RWPE1 (cell line): ENCODE data around the gene ATP8B2.
A peak's percentile ranks its signal among the peaks of the same experiment; 100 is the strongest.

Experiments used
- CTCF ChIA-PET: fragments of 350-600 bp; sonication (Branson Sonifier 250); formaldehyde crosslinking; extraction: SDS; loops from one replicate; lab custom pipeline; 2021; lab: Yijun Ruan, JAX
- POLR2A ChIA-PET: fragments of 400-600 bp; formaldehyde crosslinking; extraction: SDS; loops from one replicate; lab custom pipeline; 2020; ENCODE audit warnings: antibody characterized with exemption; ENCODE audit not compliant: low non-redundant PET; lab: Yijun Ruan, JAX
- DNase-seq: peaks from one replicate; pipeline ENCODE4 v3.0.0; 2012; ENCODE audit warnings: low spot score
- H3K27ac ChIP-seq: fragments of 450-650 bp; 2 replicates; pipeline ENCODE4 v1.5.1; 2017
- TF ChIP-seq, protein P1 (sequence below): fragments of 450-650 bp; conservative IDR thresholded peaks from 2 replicates; pipeline ENCODE4 v1.5.1; 2017; ENCODE audit warnings: low read depth, mild to moderate bottlenecking

ATP8B2 gene

GRCh38 chr1:154347961-154348360, 22.6 kb downstream of the ATP8B2 start:
- DNase-seq, result no peak
- POLR2A ChIA-PET, result no interaction called here
- H3K27ac ChIP-seq, result peak overlapping the region; percentile 53; the same call in 1 of the 2 replicates
- CTCF ChIA-PET, result interaction anchor here (0.6 kb wide), 1 partner anchor 40 kb away, joined by 4 read pairs; no protein-coding TSS in a partner anchor
- TF ChIP-seq, protein P1, sequence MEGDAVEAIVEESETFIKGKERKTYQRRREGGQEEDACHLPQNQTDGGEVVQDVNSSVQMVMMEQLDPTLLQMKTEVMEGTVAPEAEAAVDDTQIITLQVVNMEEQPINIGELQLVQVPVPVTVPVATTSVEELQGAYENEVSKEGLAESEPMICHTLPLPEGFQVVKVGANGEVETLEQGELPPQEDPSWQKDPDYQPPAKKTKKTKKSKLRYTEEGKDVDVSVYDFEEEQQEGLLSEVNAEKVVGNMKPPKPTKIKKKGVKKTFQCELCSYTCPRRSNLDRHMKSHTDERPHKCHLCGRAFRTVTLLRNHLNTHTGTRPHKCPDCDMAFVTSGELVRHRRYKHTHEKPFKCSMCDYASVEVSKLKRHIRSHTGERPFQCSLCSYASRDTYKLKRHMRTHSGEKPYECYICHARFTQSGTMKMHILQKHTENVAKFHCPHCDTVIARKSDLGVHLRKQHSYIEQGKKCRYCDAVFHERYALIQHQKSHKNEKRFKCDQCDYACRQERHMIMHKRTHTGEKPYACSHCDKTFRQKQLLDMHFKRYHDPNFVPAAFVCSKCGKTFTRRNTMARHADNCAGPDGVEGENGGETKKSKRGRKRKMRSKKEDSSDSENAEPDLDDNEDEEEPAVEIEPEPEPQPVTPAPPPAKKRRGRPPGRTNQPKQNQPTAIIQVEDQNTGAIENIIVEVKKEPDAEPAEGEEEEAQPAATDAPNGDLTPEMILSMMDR, result no peak

DNA sequence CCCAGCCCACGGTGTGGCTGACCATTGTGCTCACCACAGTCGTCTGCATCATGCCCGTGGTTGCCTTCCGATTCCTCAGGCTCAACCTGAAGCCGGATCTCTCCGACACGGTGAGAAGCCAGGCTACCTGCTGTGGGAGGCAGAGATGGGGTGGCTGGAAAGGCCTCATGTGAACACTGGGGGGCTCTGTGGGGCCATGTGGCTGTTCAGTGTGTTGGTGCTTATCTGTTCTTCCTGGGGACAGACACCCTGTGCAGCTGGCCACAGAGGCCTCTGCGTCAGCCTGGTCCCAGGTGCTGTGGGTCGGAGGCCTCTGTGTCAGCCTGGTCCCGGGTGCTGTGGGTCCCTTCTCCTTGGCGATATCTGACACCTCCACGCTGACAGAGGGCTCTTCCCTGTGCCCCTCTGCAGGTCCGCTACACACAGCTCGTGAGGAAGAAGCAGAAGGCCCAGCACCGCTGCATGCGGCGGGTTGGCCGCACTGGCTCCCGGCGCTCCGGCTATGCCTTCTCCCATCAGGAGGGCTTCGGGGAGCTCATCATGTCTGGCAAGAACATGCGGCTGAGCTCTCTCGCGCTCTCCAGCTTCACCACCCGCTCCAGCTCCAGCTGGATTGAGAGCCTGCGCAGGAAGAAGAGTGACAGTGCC, 23.2 kb downstream of the ATP8B2 start:
- DNase-seq, result no peak
- peak overlapping the region; percentile 53 for H3K27ac ChIP-seq
- ChIA-PET POLR2A (no interaction called here), CTCF (interaction anchor here (0.7 kb wide), 1 partner anchor 302 kb away, joined by 4 read pairs; no protein-coding TSS in a partner anchor)
- TF ChIP-seq, protein P1, result no peak

GRCh38 chr1:154349121-154349520, 23.8 kb downstream of the ATP8B2 start:
- CTCF ChIA-PET, result interaction anchor here (0.7 kb wide), 1 partner anchor 302 kb away, joined by 4 read pairs; no protein-coding TSS in a partner anchor
- no peak for DNase-seq
- POLR2A ChIA-PET, result no interaction called here
- TF ChIP-seq, protein P1, result no peak
- H3K27ac ChIP-seq, result peak overlapping the region; percentile 53

- POLR2A ChIA-PET, result no interaction called here
- TF ChIP-seq, protein P1, result no peak
- no peak for DNase-seq
- CTCF ChIA-PET, result interaction anchor here (0.6 to 1.3 kb wide), 3 partner anchors 16 to 1902 kb away, joined by 3 read pairs; no protein-coding TSS in a partner anchor
- H3K27ac ChIP-seq, result peak overlapping the region; percentile 53
These were observed 25.1 kb downstream of the ATP8B2 start for GRCh38 chr1:154350383-154350782.

DNA sequence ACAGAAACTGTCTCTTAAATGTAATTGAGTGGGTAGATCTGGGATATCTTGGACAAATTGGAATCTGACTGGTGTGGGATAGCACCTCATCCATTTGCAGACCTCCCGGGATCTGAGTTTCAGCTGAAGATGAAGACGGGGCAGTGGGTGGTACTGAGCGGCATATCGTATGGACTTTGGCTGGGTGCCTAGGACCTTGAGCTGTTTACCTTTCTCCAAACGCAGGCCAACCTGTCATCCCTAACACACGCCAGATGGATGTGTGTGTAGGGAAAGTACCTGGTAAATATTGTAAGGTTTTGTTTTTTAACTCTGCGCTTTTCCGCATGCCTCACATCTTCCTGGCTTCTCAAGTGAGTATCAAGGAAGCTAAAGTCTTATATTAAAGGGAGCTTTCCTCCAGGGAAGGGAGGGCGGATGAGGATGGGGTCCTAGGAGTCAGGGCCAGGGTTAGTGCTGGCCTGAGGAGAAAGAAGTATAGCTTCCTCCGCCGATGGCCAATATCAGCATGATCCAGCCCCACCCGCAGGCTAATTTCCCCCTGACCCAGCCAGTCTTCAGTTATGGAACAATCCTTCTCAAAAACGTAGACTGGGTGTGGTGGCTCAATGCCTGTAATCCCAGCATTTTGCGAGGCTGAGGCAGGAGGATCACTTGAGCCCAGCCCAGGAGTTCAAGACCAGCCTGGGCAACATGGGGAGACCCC, 26.2 kb downstream of the ATP8B2 start:
- no peak for DNase-seq
- H3K27ac ChIP-seq, result peak overlapping the region; percentile 25
- TF ChIP-seq, protein P1, result no peak
- POLR2A ChIA-PET, result no interaction called here
- CTCF ChIA-PET, result interaction anchor here (0.6 to 1.1 kb wide), 2 partner anchors 22 to 25 kb away, joined by 4 read pairs; no protein-coding TSS in a partner anchor

GRCh38 chr1:154352245-154352580, 26.9 kb downstream of the ATP8B2 start:
- CTCF ChIA-PET, result interaction anchor here (0.6 to 1.1 kb wide), 2 partner anchors 22 to 26 kb away, joined by 4 read pairs; no protein-coding TSS in a partner anchor
- POLR2A ChIA-PET, result no interaction called here
- DNase-seq, result no peak
- TF ChIP-seq, protein P1, result no peak
- H3K27ac ChIP-seq, result peak overlapping the region; percentile 51
